DMS153 treated with DMSO at 0.1 percent for 48 hours (cell line): ENCODE data around the gene BTNL3.

Source experiments
- DNase-seq: peaks from one replicate; lab custom pipeline; 2025; ENCODE audit not compliant: unreplicated experiment; lab: John Stamatoyannopoulos, UW

The BTNL3 gene

GRCh38 chr5:181020688-181021087 lies 32.0 kb downstream of the BTNL3 start:
- no peak for DNase-seq

GRCh38 chr5:181024245-181025064 lies 35.8 kb downstream of the BTNL3 start:
- DNase-seq, result no peak

GRCh38 chr5:181027452-181028031 lies 38.9 kb downstream of the BTNL3 start:
- no peak for DNase-seq

- no peak for DNase-seq
Measured at GRCh38 chr5:181028032-181028819, 39.6 kb downstream of the BTNL3 start.

GRCh38 chr5:181031716-181032115 lies 43.1 kb downstream of the BTNL3 start:
- no peak for DNase-seq

- no peak for DNase-seq
Measured at GRCh38 chr5:181035991-181036815, 47.6 kb downstream of the BTNL3 start.

- no peak for DNase-seq
Measured at GRCh38 chr5:181036816-181037364, 48.2 kb downstream of the BTNL3 start.

GRCh38 chr5:181037365-181037861 lies 48.8 kb downstream of the BTNL3 start:
- DNase-seq, result no peak

- DNase-seq, result no peak
Measured at GRCh38 chr5:181039471-181039870, 50.8 kb downstream of the BTNL3 start.

- no peak for DNase-seq
Measured at GRCh38 chr5:181039931-181040630, 51.4 kb downstream of the BTNL3 start, which contains the start of gene BTNL9. Gene BTNL9, plus strand, starts transcription at chr5:181040266. Its CDS starts 5,224 bp downstream, at chr5:181045490.

GRCh38 chr5:181040631-181040945 lies 51.9 kb downstream of the BTNL3 start:
- no peak for DNase-seq

GRCh38 chr5:181041043-181041442 lies 52.4 kb downstream of the BTNL3 start:
- DNase-seq, result no peak

- DNase-seq, result no peak
Measured at GRCh38 chr5:181042036-181042713, 53.5 kb downstream of the BTNL3 start.

GRCh38 chr5:181042722-181043121 lies 54.1 kb downstream of the BTNL3 start:
- DNase-seq, result no peak

GRCh38 chr5:181043285-181044092 lies 54.8 kb downstream of the BTNL3 start:
- DNase-seq, result no peak

GRCh38 chr5:181044093-181044599 lies 55.5 kb downstream of the BTNL3 start:
- DNase-seq, result no peak

GRCh38 chr5:181044662-181045305 lies 56.1 kb downstream of the BTNL3 start:
- DNase-seq, result no peak

- no peak for DNase-seq
Measured at GRCh38 chr5:181045316-181045715, 56.7 kb downstream of the BTNL3 start.
